Right lobe of liver (tissue), 6 donors: ENCODE measurements around the gene MAVS. TPM values are rescaled to one million over a fixed set of nuclear protein-coding genes. Genes with fewer than 3 reads are reported as not detected.
"Not testable (repeated sequence)": the region's sequence is repeated elsewhere in the genome, so short reads cannot be mapped to it uniquely, and the experiment has no call there.

Experiments
- ATAC-seq, 4 donors: fragments of 200-7000 bp; cut with Tn5 transposase; one replicate each; pipeline ENCODE4 v1.9.1; 2020; ENCODE audit warnings: mild to moderate bottlenecking in 4 of 4, moderate library complexity in 4 of 4
- DNase-seq, 3 donors: peaks; one replicate each; pipeline ENCODE4 v3.0.0-alpha.2; 2020
- H3K27ac ChIP-seq, 3 donors: fragments of 200-600 bp; one replicate each; pipeline ENCODE4 v1.8.0; 2022
- H3K27me3 ChIP-seq, 2 donors: fragments of 200-600 bp; one replicate each; pipeline ENCODE4 v1.8.0; 2022
- H3K36me3 ChIP-seq, 4 donors: fragments of 200-600 bp; sonication (generic) in 1 of 4; one replicate each; pipeline versions ENCODE4 v1.5.1 to v1.8.0; 2017 to 2022; ENCODE audit warnings: control low read depth in 1 of 4
- H3K4me1 ChIP-seq, 4 donors: fragments of 200-600 bp; sonication (generic) in 1 of 4; one replicate each; pipeline versions ENCODE4 v1.5.1 to v1.8.0; 2017 to 2022; ENCODE audit warnings: control low read depth in 1 of 4
- H3K4me3 ChIP-seq, 3 donors: fragments of 200-600 bp; one replicate each; pipeline ENCODE4 v1.8.0; 2022
- H3K9me3 ChIP-seq, 4 donors: fragments of 200-600 bp; sonication (generic) in 1 of 4; one replicate each; pipeline versions ENCODE4 v1.5.1 to v1.8.0; 2017 to 2022; ENCODE audit warnings: control low read depth in 1 of 4
- POLR2A ChIP-seq: fragments of 450-650 bp; IDR thresholded peaks from one replicate; pipeline ENCODE4 v1.6.1; 2017; ENCODE audit warnings: antibody characterized with exemption, mild to moderate bottlenecking
- WGBS: methylation state at CpG from one replicate; pipeline ENCODE4 v1.1.6; 2018; ENCODE audit warnings: low coverage, low lambda C conversion rate; ENCODE audit not compliant: insufficient coverage; ENCODE audit errors: missing lambda C conversion rate; 5-methylcytosine and 5-hydroxymethylcytosine counted together
- intact Hi-C, 2 donors: fragments of 100-400 bp; cut with DNase I; formaldehyde crosslinking; loops; one replicate each; pipeline versions ENCODE4 v1.11.2 to v1.14.1; 2022
- total RNA-seq, 6 experiments: library from RNA; depleted of rRNA in 2 of 6; stranded (reverse); fragments of >200 nt in 2 of 6; fragmentation: NEBNext Ultra II Directional in 3 of 6; extraction: Animal tissue kit (Norgen Biotek cat#: 25700) in 3 of 6; gene quantifications; one replicate each; pipeline versions ENCODE4 v1.1.0 to v1.2.4, GENCODE V29; 2016 to 2023
- TF ChIP-seq, protein P1 (sequence below), 4 donors: fragments of 200-600 bp in 3 of 4; fragments of 450-650 bp in 1 of 4; IDR thresholded peaks; one replicate each; pipeline versions ENCODE4 v1.5.1 to v1.8.0; 2016 to 2022; ENCODE audit warnings: antibody characterized with exemption in 4 of 4, mild to moderate bottlenecking in 2 of 4
- donor health status: DM: no; HTN: yes; CAD: no.
- donor health status: DM: no; HTN: no; CAD: no.
- donor health status: DM: no; HTN: no; CAD: no.
- donor health status: DM: no; HTN: yes; CAD: no.
- donor health status: DM: no; HTN: yes; CAD: no.

Gene MAVS
- total RNA-seq, 6 experiments from 2014 or later, result 10.1 to 20.4 (median 17.0) TPM

DNA sequence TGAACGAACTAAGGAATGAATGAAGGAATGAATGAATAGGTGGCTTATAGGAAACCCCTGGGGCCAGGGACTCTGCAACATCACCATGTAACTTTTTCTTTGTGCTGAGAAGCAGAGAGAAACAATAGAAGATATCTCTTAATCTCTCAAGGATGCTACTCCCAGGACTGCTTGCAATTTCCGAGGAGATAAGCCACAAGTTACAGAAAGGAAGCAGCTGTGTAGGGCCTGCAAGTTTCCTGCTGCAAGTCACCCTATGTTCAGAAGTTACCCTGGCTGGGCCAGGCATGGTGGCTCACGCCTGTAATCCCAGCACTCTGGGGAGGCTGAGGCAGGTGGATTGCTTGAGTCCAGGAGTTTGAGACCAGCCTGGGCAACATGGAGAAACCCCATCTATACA lies 7.3 kb upstream of the MAVS start:
- H3K4me3 ChIP-seq, result no peak overlapping the region
- peak; percentile 56 to 75 (median 66) for ATAC-seq
- DNase-seq, result no peak
- no peaks in the 10 kb centered on the region for H3K4me1 ChIP-seq
- no peak overlapping the region for H3K27ac ChIP-seq
- intact Hi-C loops, result no loop called here
- no peaks in the 10 kb centered on the region for H3K27me3 ChIP-seq
- WGBS, result 54% methylated on average over 1 of the region's 3 CpGs
- no peaks in the 10 kb centered on the region for H3K9me3 ChIP-seq
- TF ChIP-seq, protein P1, sequence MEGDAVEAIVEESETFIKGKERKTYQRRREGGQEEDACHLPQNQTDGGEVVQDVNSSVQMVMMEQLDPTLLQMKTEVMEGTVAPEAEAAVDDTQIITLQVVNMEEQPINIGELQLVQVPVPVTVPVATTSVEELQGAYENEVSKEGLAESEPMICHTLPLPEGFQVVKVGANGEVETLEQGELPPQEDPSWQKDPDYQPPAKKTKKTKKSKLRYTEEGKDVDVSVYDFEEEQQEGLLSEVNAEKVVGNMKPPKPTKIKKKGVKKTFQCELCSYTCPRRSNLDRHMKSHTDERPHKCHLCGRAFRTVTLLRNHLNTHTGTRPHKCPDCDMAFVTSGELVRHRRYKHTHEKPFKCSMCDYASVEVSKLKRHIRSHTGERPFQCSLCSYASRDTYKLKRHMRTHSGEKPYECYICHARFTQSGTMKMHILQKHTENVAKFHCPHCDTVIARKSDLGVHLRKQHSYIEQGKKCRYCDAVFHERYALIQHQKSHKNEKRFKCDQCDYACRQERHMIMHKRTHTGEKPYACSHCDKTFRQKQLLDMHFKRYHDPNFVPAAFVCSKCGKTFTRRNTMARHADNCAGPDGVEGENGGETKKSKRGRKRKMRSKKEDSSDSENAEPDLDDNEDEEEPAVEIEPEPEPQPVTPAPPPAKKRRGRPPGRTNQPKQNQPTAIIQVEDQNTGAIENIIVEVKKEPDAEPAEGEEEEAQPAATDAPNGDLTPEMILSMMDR (IDR thresholded peaks at IDR 0.05), result no peak
- TF ChIP-seq POLR2A, result no peak
- H3K36me3 ChIP-seq, result no peaks in the 10 kb centered on the region

DNA sequence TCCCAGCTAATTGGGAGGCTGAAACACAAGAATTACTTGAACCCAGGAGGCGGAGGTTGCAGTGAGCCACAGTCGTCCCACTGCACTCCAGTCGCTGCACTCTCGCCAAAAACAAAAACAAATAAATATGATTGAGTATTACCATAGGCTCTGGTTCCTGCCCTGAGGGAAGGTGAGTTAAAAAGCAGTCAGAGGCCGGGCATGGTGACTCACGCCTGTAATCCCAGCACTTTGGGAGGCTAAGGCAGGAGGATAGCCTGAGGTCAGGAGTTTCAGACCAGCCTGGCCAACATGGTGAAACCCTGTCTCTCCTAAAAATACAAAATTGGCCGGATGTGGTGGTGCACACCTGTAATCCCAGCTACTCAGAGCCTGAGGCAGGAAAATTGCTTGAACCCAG lies 6.4 kb upstream of the MAVS start:
- 84% methylated on average over 7 of the region's 7 CpGs for WGBS
- H3K27me3 ChIP-seq, ATAC-seq, H3K9me3 ChIP-seq, H3K4me1 ChIP-seq, H3K27ac ChIP-seq, DNase-seq, intact Hi-C loops, H3K4me3 ChIP-seq, H3K36me3 ChIP-seq: not testable (repeated sequence)

DNA sequence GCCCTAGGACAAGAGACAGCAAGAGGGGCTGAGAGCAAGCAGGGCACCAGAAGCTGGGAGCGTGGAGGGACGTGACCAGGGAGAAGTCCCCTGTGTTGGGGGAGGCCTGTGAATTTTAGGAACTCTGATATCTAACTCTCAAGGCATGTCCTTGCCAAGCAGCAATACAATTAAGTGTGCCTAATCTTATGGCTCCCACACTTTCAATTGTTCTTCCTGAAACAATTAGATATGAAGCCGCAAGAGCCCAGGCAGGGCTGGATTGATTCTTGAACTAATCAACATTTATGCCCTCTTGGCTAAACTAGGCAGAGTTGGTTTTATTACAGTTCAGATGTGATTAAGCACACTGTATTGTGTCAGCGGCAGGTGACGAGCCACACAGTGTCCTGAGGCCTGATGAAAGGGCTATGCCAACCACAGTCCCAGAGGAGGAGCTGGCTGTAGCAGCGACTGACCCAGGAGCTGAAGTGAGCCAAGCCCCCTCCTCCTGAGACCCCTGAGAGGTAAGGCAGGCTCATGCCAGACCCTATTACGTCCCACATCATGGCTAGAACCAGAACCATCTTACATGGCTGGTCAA lies 4.2 kb upstream of the MAVS start:
- no peaks in the 10 kb centered on the region for H3K9me3 ChIP-seq
- H3K4me3 ChIP-seq, result no peak overlapping the region
- H3K36me3 ChIP-seq, result no peaks in the 10 kb centered on the region
- no peaks in the 10 kb centered on the region for H3K4me1 ChIP-seq
- H3K27me3 ChIP-seq, result no peaks in the 10 kb centered on the region
- 80% methylated on average over 4 of the region's 7 CpGs for WGBS
- no peak for TF ChIP-seq POLR2A
- TF ChIP-seq, protein P1 (IDR thresholded peaks at IDR 0.05), result no peak
- no peak overlapping the region for H3K27ac ChIP-seq
- intact Hi-C loops, result no loop called here
- ATAC-seq, result no peak
- DNase-seq, result no peak

DNA sequence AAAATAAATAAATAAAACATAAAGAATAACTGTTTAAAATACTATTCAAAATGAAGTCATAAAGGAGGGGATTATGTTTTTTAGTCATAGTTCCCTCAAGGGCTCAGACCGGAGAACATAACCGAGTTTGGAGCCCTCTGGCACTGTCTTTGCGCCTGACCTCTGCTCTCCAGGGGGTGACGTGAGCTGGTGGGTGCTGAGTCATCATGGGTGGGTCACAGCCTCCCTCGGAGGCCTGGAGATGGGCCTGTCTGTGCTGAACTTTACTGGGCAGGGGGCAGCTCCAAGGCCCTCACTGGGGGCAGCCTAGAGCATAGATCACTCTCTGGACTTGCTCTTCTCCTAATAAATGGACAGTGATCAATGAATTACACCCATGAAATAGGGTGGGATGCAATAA lies 3.1 kb upstream of the MAVS start:
- ATAC-seq, result no peak

DNA sequence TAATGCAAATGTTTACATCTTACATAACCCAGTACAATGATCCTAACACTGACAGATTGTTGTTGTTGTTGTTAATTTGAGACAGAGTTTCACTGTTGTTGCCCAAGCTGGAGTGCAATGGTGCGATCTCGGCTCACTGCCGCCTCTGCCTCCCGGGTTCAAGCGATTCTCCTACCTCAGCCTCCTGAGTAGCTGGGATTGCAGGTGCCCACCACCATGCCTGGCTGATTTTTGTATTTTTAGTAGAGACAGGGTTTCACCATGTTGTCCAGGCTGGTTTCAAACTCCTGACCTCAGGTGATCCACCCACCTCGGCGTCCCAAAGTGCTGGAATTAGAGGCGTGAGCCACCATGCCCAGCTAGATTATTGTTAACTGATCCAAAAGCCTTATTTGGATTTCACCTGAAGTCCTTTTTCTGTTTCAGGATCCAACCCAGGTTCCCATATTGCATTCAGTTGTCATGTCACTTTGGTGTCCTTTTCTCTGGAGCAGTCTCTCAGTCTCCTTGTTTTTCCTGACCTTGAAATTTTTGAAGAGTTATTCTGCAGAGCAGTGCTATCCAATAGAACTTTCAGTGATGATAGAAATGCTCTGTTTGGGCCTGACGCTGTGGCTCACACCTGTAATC lies 2.5 kb upstream of the MAVS start:
- H3K9me3 ChIP-seq, H3K27ac ChIP-seq, DNase-seq, H3K4me1 ChIP-seq, H3K36me3 ChIP-seq, ATAC-seq, H3K4me3 ChIP-seq, intact Hi-C loops, H3K27me3 ChIP-seq: not testable (repeated sequence)
- 95% methylated on average over 4 of the region's 9 CpGs for WGBS

More for the DNA sequence above, 3.1 kb upstream of the MAVS start:
- intact Hi-C loops, result no loop called here
- no peaks in the 10 kb centered on the region for H3K36me3 ChIP-seq
- DNase-seq, result no peak
- WGBS, result 30% methylated on average over 4 of the region's 5 CpGs
- no peak overlapping the region for H3K4me3 ChIP-seq
- H3K4me1 ChIP-seq, result peaks cover 0 to 4% (median 0%) of the 10 kb centered on the region in 4 donors
- TF ChIP-seq, protein P1 (IDR thresholded peaks at IDR 0.05), result no peak
- TF ChIP-seq POLR2A, result no peak
- no peaks in the 10 kb centered on the region for H3K27me3 ChIP-seq
- no peaks in the 10 kb centered on the region for H3K9me3 ChIP-seq
- no peak overlapping the region for H3K27ac ChIP-seq
